GM12872 (cell line): ENCODE measurements around the gene CDR2L.

Experiments
- CTCF ChIP-seq: IDR thresholded peaks from 3 replicates; pipeline ENCODE4 v1.5.1; 2011; ENCODE audit warnings: low read depth, mild to moderate bottlenecking, low read length, moderate library complexity; ENCODE audit not compliant: insufficient read depth

Gene CDR2L

GRCh38 chr17:74992223-74992622 is 4.8 kb downstream of the CDR2L start:
- no peak for TF ChIP-seq CTCF

- TF ChIP-seq CTCF = no peak
Measured at GRCh38 chr17:74994440-74994839, 7.0 kb downstream of the CDR2L start.

- no peak for TF ChIP-seq CTCF
Measured at GRCh38 chr17:74995847-74996246, 8.4 kb downstream of the CDR2L start.

DNA sequence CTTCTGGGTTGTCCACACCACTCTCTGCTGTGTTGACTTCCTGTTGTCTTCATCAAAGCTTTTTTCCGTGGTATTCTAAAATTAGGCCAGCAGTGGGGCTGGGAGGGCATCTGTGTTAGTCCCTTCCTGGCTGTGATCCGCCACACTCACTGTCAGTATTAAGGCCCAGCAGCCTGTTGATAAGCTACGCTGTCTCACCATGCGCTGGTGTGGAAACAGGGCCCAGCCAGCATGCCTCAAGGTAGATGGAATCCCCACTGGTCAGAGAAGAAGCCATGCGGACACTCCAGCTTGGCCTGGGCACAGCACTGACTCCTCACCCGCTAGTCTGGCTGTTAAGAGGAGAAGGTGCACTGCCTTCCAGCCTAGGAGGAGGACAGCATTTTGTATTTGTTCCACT is 11.4 kb downstream of the CDR2L start:
- TF ChIP-seq CTCF = no peak

DNA sequence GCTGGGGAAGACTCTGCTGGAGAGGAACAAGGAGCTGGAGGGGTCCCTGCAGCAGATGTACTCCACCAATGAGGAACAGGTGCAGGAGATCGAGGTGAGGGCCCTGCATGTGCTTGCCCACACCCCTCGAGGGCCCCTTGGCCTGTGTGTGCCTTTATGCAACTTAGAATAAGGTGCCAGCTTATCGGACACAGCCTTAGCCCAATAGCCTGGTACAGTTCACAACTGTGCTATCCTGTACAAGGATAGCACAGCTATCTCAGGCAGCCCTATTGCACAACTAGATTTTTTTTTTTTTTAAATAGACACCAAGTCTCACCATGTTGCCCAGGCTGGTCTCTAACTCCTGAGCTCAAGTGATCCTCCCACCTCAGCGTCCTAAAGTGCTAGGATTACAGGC is 12.1 kb downstream of the CDR2L start:
- no peak for TF ChIP-seq CTCF

GRCh38 chr17:75001915-75002843 is 14.7 kb downstream of the CDR2L start:
- no peak for TF ChIP-seq CTCF

- TF ChIP-seq CTCF = no peak
Measured at GRCh38 chr17:75003070-75003956, 15.9 kb downstream of the CDR2L start.
